Measurements from ENCODE around the gene OR9Q1. TPM values are rescaled to one million over a fixed set of nuclear protein-coding genes. Genes with fewer than 3 reads are reported as not detected.
"Not testable (repeated sequence)": the region's sequence is repeated elsewhere in the genome, so short reads cannot be mapped to it uniquely, and the experiment has no call there.

The OR9Q1 gene
- polyA plus RNA-seq, 4 donors, result not detected

- no peak for DNase-seq (ENCODE audit: low read depth in 4 of 4, low spot score in 3 of 4)
Observed at GRCh38 chr11:58125469-58125868, 101.8 kb downstream of the OR9Q1 start, which contains the start of gene OR9I1. Gene OR9I1, minus strand, starts transcription at chr11:58125530. Its CDS starts 6,086 bp downstream, at chr11:58119444.

- DNase-seq (ENCODE audit: low read depth in 4 of 4, low spot score in 3 of 4), result no peak
Observed at GRCh38 chr11:58127350-58127749, 103.7 kb downstream of the OR9Q1 start.

DNA sequence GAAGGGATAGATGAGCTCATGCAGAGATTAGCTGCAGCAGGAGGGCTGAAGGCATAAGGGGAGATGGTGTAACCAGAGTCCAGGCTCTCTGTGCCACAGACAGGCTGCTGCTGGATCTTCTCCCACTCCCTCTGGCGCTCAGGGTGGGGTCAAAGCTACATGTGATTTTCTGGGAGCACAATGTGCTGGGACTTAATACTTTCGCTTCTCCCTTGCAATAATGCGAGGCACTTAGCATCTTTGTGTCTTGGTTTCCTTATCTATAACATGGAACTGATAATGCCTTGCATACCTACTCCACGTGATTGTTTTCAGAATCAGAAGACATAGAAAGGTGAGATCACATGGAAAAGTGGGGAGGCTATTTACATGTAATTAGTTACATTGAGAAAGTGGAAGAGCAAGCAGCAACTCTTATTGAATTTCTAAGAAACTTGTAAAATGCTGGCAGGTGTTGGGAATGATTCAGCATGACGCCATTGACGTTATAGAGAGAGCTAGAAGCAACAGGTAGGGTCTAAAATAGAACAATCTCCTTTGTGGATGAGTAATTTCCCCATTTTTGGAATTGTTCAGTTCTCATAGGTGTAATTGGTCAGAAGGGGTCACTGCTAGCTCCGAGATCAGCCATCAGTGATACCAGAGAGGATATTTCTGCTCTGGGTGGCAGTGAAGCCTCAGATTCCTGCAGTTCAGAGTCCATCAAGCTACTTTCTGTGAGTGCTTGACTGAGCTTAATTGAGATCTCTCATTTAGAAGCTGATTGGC is 109.8 kb downstream of the OR9Q1 start:
- DNase-seq (ENCODE audit: low read depth in 4 of 4, low spot score in 3 of 4), result no peak

- DNase-seq (ENCODE audit: low read depth in 4 of 4, low spot score in 3 of 4), result no peak
Observed at GRCh38 chr11:58134151-58134550, 110.5 kb downstream of the OR9Q1 start.

DNA sequence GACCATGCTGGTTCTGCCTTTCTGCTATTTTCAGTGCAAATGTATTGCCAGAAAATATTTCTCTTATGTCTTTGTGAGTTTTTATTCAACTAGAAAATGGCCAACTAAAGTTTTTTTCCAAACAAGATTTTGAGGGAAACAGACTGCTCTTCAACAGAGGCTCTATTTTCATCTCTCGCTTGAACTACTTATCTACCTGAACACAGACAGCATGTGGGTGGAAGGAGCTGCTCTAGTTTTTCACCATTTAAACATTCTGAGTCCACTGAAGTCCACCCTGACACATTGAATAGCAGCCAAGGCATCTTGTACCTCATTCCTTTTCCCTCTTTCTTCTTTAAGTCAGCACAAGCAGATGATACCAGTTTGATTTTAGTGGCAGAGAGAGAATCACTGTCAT is 111.5 kb downstream of the OR9Q1 start:
- DNase-seq (ENCODE audit: low read depth in 4 of 4, low spot score in 3 of 4), result no peak

DNA sequence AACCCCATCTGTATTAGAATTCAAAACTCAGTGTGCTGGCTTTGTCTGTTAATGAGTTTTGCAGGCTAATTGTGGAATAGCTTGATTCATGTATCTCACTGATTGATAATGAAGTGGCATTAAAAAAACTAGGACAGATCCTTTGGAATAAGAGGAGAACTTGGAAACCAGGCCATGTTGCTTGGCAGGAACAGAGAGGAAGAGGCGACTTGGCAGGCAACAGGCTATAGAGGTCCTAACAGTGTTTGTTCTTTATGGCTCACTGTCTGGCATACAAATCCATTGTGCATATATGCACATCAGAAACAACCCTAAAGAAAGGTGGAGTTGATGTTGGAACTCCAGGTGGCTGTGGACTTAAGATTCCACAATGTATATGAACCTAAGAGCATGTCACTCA is 119.1 kb downstream of the OR9Q1 start:
- DNase-seq (ENCODE audit: low read depth in 4 of 4, low spot score in 3 of 4), result no peak

- DNase-seq (ENCODE audit: low read depth in 4 of 4, low spot score in 3 of 4), result no peak
Observed at GRCh38 chr11:58152781-58153180, 129.1 kb downstream of the OR9Q1 start.

DNA sequence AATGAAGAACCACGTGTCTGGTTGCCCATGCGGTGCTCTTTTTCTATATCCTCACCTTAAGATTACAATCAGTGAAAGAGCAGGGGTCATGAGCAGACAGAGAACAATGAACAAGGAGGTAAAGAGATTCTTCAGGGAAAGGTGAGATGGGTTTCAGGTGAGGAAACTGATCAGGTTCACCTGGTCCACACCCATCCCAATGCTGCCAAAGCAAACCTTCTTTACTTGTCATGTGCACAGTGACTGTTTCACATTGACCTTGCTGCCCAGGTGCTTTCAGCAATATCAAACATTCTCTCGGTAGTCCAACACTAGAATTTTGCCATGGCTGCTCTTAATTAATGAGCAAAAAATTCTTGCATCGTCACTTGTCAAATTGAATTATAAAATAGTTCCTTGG is 140.7 kb downstream of the OR9Q1 start:
- DNase-seq (ENCODE audit: low read depth in 4 of 4, low spot score in 3 of 4), result no peak

- no peak for DNase-seq (ENCODE audit: low read depth in 4 of 4, low spot score in 3 of 4)
Observed at GRCh38 chr11:58164990-58165389, 141.3 kb downstream of the OR9Q1 start.

- DNase-seq (ENCODE audit: low read depth in 4 of 4, low spot score in 3 of 4), result no peak
Observed at GRCh38 chr11:58165504-58166106, 141.9 kb downstream of the OR9Q1 start.

DNA sequence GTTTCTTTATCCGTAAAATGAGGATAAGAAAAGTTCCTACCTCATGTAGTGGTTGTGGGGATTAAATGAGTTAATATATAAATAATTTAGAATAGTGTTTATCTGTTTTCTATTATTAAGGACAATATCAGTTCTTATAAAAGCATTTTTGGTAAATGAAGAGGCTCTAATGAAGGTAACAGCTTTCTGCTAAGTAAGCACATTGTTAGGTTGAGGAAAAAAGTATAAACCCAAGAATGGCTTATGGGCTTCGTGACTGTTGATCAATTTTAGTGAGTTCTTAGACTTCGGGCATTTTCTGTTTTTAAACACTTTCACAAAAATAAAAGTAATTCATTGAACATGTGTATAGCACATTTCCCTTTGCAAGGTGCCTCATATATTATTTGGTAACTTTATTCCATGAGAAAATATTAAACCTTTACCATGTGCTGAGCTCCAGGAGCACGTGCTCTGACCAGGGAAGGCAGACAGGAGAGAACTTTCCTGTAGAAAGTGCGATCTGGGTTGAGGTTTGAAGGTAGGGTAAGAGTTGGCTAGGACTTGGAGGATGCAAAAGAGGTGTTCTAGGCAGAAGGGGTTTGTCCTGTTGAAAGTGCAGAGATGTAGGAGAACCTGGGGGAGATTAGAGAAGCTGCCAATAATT is 153.9 kb downstream of the OR9Q1 start:
- no peak for DNase-seq (ENCODE audit: low read depth in 4 of 4, low spot score in 3 of 4)

- no peak for DNase-seq (ENCODE audit: low read depth in 4 of 4, low spot score in 3 of 4)
Observed at GRCh38 chr11:58178444-58178843, 154.8 kb downstream of the OR9Q1 start.

GRCh38 chr11:58179648-58180047 is 156.0 kb downstream of the OR9Q1 start:
- DNase-seq (ENCODE audit: low read depth in 4 of 4, low spot score in 3 of 4), result no peak

GRCh38 chr11:58186938-58187337 is 163.3 kb downstream of the OR9Q1 start:
- no peak for DNase-seq (ENCODE audit: low read depth in 4 of 4, low spot score in 3 of 4)

GRCh38 chr11:58188770-58189169 is 165.1 kb downstream of the OR9Q1 start, which contains the start of gene OR9Q2:
Gene OR9Q2, plus strand, starts transcription at chr11:58189070. Its CDS starts 1,421 bp downstream, at chr11:58190491.
- DNase-seq (ENCODE audit: low read depth in 4 of 4, low spot score in 3 of 4), result no peak

DNA sequence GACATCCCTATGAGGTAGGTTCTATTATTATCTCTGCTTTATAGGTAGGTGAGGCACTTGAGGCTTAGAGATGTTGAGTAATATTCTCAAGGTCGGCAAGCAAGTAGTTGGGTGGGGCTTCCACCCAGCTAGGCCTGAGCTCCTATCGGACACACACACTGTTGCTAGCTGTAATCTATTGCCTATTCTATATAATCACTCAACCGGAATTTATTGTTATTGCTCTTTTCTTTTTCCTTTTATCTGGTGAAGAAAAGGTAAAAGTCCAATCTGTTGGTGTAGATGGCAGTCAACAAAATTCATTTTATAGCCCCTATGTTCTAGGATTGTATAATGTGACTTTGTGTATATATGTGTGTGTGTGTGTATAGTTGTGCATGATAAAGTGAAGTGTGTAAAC is 168.5 kb downstream of the OR9Q1 start:
- DNase-seq (ENCODE audit: low read depth in 4 of 4, low spot score in 3 of 4), result no peak

GRCh38 chr11:58193391-58193790 is 169.7 kb downstream of the OR9Q1 start:
- no peak for DNase-seq (ENCODE audit: low read depth in 4 of 4, low spot score in 3 of 4)

GRCh38 chr11:58195939-58196338 is 172.3 kb downstream of the OR9Q1 start:
- DNase-seq (ENCODE audit: low read depth in 4 of 4, low spot score in 3 of 4), result no peak

- DNase-seq (ENCODE audit: low read depth in 4 of 4, low spot score in 3 of 4), result no peak
Observed at GRCh38 chr11:58199271-58199670, 175.6 kb downstream of the OR9Q1 start.

GRCh38 chr11:58204042-58204441 is 180.4 kb downstream of the OR9Q1 start, which contains the start of gene OR1S2:
Gene OR1S2, minus strand, starts transcription at chr11:58204142. Its CDS starts 0 bp downstream, at chr11:58204142.
- DNase-seq (ENCODE audit: low read depth in 4 of 4, low spot score in 3 of 4), result no peak

GRCh38 chr11:58212420-58212819 is 188.7 kb downstream of the OR9Q1 start, which contains the start of gene OR1S1:
Gene OR1S1, plus strand, starts transcription at chr11:58212720.
- not testable (repeated sequence) for DNase-seq (ENCODE audit: low read depth in 4 of 4, low spot score in 3 of 4)
